Ovary (tissue), 9 donors: ENCODE data around the gene C20orf202. TPM values are rescaled to one million over a fixed set of nuclear protein-coding genes. Genes with fewer than 3 reads are reported as not detected.

Experiments
- DNase-seq, 5 donors: peaks; one replicate each; pipeline ENCODE4 v3.0.0-alpha.2; 2019 to 2020
- H3K27ac ChIP-seq, 2 donors: fragments of 200-600 bp; one replicate each; pipeline versions ENCODE4 v1.5.1 to v1.8.0; 2019 to 2022
- H3K27me3 ChIP-seq: fragments of 200-600 bp; one replicate; pipeline ENCODE4 v1.8.0; 2022
- H3K36me3 ChIP-seq: fragments of 200-600 bp; sonication (generic); one replicate; pipeline ENCODE4 v1.5.1; 2019
- H3K4me1 ChIP-seq: one replicate; pipeline ENCODE4 v1.8.1; 2013; ENCODE audit warnings: mild to moderate bottlenecking, moderate library complexity; ENCODE audit not compliant: insufficient read depth
- H3K4me3 ChIP-seq: fragments of 200-600 bp; sonication (generic); one replicate; pipeline ENCODE4 v1.5.1; 2017
- H3K9me3 ChIP-seq, 2 donors: fragments of 200-600 bp in 1 of 2; sonication (generic) in 1 of 2; one replicate each; pipeline versions ENCODE4 v1.5.1 to v1.8.1; 2013 to 2019; ENCODE audit warnings: mild to moderate bottlenecking in 1 of 2, moderate library complexity in 1 of 2
- EP300 ChIP-seq: sonication (generic); formaldehyde crosslinking; IDR thresholded peaks from one replicate; pipeline ENCODE4 v1.6.1; 2017; ENCODE audit warnings: antibody characterized with exemption
- POLR2A ChIP-seq: fragments of 450-650 bp; IDR thresholded peaks from one replicate; pipeline ENCODE4 v1.6.1; 2017; ENCODE audit warnings: antibody characterized with exemption, mild to moderate bottlenecking, moderate library complexity
- WGBS, 3 donors: extraction: QIAGEN DNeasy Blood & Tissue Kit in 1 of 3; methylation state at CpG; one replicate each; pipeline versions ENCODE4 v1.1.5 to v1.1.7; 2013 to 2017; 5-methylcytosine and 5-hydroxymethylcytosine counted together
- intact Hi-C, 4 donors: fragments of 100-400 bp; cut with DNase I; formaldehyde crosslinking; loops; one replicate each; pipeline versions ENCODE4 v1.11.0 to v1.15.1; 2022 to 2023
- polyA plus RNA-seq, 2 donors: library from polyadenylated mRNA; stranded (reverse); fragments of 200-250 nt in 1 of 2; fragments of 350-450 nt in 1 of 2; fragmentation: Illumina TruSeq in 1 of 2; extraction: RNeasy Lipid Tissue Mini Kit (QIAGEN cat#74804) in 1 of 2; gene quantifications; one replicate each; pipeline ENCODE4 v1.2.3, GENCODE V29; 2013 to 2014
- total RNA-seq, 7 donors: library from RNA; depleted of rRNA in 2 of 7; stranded (reverse); fragments of >200 nt in 2 of 7; fragmentation: NEBNext Ultra II Directional in 3 of 7; extraction: Animal tissue kit (Norgen Biotek cat#: 25700) in 3 of 7; gene quantifications; one replicate each; pipeline versions ENCODE4 v1.1.0 to v1.2.4, GENCODE V29; 2016 to 2023
- TF ChIP-seq, protein P1 (sequence below), 3 donors: fragments of 450-650 bp in 2 of 3; fragments of 200-600 bp in 1 of 3; IDR thresholded peaks; one replicate each; pipeline versions ENCODE4 v1.5.1 to v1.8.0; 2016 to 2022; ENCODE audit warnings: antibody characterized with exemption in 3 of 3, mild to moderate bottlenecking in 1 of 3
- donor health status: DM: no; HTN: no; CAD: no; lungs with moderate emphysema.
- donor health status: DM: no; HTN: no; CAD: no.
- donor health status: Bipolar disorder and iron deficiency.
- donor health status: DM: yes; HTN: yes; CAD: no.
- donor health status: DM: no; HTN: no; CAD: no.
- donor health status: DM: yes; HTN: yes; CAD: no.

The C20orf202 gene
- total and polyA plus RNA-seq, 9 donors = 0.18 to 0.58 (median 0.29) TPM; not detected in 1

DNA sequence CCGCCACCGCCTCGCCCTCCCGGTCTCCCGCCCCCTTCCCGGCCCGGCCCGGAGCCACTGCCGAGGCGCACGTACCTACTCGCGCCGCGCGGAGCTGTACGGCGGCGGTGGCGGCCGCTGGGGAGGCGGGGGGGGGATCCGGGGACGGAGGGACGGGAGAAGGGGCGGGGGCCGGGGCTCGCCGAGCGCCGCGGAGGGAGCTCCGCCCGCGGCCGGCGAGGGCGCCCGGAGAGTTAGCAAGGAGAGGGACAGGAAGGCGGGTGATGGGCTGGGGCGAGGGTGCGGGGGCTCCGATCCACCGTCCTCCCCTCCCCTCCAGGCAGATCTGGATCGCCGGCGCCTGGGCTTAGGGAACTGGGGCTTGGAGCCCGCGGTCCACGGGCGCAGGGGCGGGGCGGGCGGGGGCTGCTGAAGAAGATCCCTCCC, 17.9 kb upstream of the C20orf202 start:
- Histone ChIP-seq H3K4me3 (no peak overlapping the region), H3K27ac (no peak overlapping the region), H3K9me3 (no peaks in the 10 kb centered on the region), H3K36me3 (no peaks in the 10 kb centered on the region), H3K27me3 (no peaks in the 10 kb centered on the region), H3K4me1 (no peaks in the 10 kb centered on the region)
- TF ChIP-seq POLR2A = no peak
- no peak for TF ChIP-seq EP300
- intact Hi-C loops = no loop called here
- DNase-seq = no peak
- 0 to 1% (median 1%) methylated on average over 11 to 54 of the region's 54 CpGs for WGBS, 3 donors

DNA sequence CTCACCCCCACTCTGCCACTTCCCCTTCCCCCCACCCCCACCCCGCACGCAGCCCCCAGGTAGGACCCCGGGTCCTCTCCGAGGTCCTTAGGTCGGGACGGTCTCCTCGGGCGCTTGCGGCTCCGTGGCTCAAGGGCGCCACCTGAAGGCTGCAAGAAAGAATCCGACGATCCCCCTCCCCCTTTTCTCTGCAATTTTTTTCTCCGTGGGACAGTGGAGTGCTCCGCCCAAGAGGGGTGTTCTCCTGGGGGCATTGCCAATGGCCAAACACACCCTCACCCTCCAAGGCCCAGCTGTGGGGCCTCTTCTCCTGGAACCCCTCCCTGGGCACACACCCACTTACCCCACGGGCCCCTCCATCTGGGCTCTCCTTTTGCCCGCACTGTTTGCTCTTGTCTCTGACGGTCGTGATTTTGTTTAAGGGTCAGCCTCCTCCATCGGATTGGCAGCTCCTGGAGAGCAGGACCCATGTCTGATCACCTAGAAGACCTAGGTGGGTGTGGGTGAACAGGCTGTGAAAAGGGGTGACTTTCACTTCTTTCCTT, 17.4 kb upstream of the C20orf202 start:
- H3K27ac ChIP-seq = no peak overlapping the region
- intact Hi-C loops = no loop called here
- WGBS, 3 donors = 8 to 15% (median 11%) methylated on average over 18 to 20 of the region's 20 CpGs

DNA sequence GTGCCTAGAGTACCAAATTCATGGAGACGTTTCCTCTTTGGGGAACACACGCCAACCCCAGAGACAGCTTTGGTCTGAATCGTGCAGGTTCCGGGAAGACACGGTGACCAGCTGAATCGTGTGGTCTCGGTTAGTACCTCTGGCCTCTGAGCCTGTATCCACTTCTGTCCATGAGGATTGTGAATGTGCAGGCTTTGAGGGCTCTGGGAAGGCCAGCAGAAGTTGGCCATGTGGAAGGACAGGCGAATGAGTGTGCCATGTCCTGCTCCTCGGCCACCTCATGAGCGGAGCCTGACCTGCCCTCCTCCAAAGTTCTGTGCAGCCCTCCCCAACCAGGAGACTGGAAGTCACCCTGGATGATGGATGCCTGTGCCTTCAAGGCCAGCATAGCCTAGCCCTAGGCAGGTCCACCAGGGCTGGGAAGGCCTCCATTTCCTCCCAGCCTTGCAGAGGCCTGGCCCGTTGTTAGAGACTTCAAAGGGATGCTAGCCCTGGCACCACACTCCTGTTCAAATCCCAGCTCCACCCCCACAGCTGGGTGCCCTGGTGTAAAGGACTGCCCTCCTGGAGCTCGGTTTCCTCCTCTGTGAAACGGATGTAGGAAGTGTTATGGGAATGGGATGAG, 16.8 kb upstream of the C20orf202 start:
- no peaks in the 10 kb centered on the region for H3K36me3 ChIP-seq
- no peaks in the 10 kb centered on the region for H3K9me3 ChIP-seq
- H3K4me1 ChIP-seq = no peaks in the 10 kb centered on the region
- DNase-seq = no peak
- H3K4me3 ChIP-seq = no peak overlapping the region
- 67 to 74% (median 71%) methylated on average over 13 of the region's 13 CpGs for WGBS, 3 donors
- intact Hi-C loops = no loop called here
- no peak overlapping the region for H3K27ac ChIP-seq
- H3K27me3 ChIP-seq = no peaks in the 10 kb centered on the region
- TF ChIP-seq POLR2A (no peak), EP300 (no peak)
- TF ChIP-seq, protein P1, sequence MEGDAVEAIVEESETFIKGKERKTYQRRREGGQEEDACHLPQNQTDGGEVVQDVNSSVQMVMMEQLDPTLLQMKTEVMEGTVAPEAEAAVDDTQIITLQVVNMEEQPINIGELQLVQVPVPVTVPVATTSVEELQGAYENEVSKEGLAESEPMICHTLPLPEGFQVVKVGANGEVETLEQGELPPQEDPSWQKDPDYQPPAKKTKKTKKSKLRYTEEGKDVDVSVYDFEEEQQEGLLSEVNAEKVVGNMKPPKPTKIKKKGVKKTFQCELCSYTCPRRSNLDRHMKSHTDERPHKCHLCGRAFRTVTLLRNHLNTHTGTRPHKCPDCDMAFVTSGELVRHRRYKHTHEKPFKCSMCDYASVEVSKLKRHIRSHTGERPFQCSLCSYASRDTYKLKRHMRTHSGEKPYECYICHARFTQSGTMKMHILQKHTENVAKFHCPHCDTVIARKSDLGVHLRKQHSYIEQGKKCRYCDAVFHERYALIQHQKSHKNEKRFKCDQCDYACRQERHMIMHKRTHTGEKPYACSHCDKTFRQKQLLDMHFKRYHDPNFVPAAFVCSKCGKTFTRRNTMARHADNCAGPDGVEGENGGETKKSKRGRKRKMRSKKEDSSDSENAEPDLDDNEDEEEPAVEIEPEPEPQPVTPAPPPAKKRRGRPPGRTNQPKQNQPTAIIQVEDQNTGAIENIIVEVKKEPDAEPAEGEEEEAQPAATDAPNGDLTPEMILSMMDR (IDR thresholded peaks at IDR 0.05) = no peak

More for the DNA sequence above, 17.4 kb upstream of the C20orf202 start:
- no peaks in the 10 kb centered on the region for H3K4me1 ChIP-seq
- no peaks in the 10 kb centered on the region for H3K27me3 ChIP-seq
- DNase-seq = no peak
- TF ChIP-seq EP300 (no peak), POLR2A (no peak)
- TF ChIP-seq, protein P1 (IDR thresholded peaks at IDR 0.05) = no peak
- no peaks in the 10 kb centered on the region for H3K36me3 ChIP-seq
- no peak overlapping the region for H3K4me3 ChIP-seq
- no peaks in the 10 kb centered on the region for H3K9me3 ChIP-seq

DNA sequence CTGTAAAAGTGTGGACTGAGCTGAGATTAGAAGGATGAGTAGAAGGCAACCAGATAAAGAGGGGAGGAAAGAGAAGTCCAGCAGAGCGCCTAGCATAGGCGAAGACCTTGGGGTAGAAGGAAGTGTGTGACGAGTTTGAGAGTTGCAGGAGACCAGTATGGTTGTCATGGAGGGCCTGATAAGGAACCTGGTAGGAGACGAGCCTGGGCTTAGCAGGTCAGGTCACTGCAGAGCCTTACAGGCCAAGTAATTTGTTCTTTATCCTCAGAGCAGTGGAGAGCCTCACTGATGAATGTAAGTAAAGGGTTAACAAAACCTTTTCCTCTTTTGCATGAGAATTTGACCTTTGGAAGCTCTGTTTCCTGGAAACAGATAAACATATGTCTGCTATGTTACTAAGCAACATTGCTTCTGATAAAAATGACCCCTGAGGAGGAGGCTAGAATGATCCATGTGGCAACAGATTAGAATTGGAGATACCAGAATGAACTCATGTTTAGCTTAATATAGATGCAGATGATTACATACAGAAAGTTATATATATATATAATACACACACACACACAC, 15.6 kb upstream of the C20orf202 start:
- Histone ChIP-seq H3K9me3 (no peaks in the 10 kb centered on the region), H3K4me3 (no peak overlapping the region), H3K27me3 (no peaks in the 10 kb centered on the region), H3K36me3 (no peaks in the 10 kb centered on the region), H3K4me1 (no peaks in the 10 kb centered on the region), H3K27ac (no peak overlapping the region)
- DNase-seq = no peak
- 57 to 73% (median 58%) methylated on average over 4 of the region's 4 CpGs for WGBS, 3 donors
- intact Hi-C loops = no loop called here
- TF ChIP-seq POLR2A (no peak), EP300 (no peak)
- TF ChIP-seq, protein P1 (IDR thresholded peaks at IDR 0.05) = no peak

DNA sequence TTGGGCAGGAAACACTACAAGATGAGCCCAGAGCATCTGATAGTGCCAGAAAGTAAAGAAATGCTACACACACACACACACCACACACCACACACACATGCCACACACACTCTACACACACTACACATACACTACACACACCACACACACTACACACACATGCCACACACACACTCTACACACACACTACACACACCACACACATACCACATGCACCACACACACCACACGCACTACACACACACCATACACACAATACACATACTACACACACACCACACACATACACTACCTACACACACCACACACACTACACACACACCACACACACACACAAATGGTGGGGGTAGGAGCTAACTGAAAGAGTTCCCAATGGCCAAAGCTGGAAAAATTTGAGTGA, 14.9 kb upstream of the C20orf202 start:
- Histone ChIP-seq H3K4me3 (no peak overlapping the region), H3K27me3 (no peaks in the 10 kb centered on the region), H3K36me3 (no peaks in the 10 kb centered on the region), H3K27ac (no peak overlapping the region), H3K9me3 (no peaks in the 10 kb centered on the region), H3K4me1 (no peaks in the 10 kb centered on the region)
- intact Hi-C loops = no loop called here
- 85 to 93% (median 93%) methylated on average over 1 of the region's 1 CpG for WGBS, 3 donors
- DNase-seq = no peak
- TF ChIP-seq, protein P1 (IDR thresholded peaks at IDR 0.05) = no peak
- TF ChIP-seq POLR2A (no peak), EP300 (no peak)
